ENCODE results near the gene CRYBG3. TPM values are rescaled to one million over a fixed set of nuclear protein-coding genes. Genes with fewer than 3 reads are reported as not detected.
"Not testable (repeated sequence)": the region's sequence is repeated elsewhere in the genome, so short reads cannot be mapped to it uniquely, and the experiment has no call there.

The CRYBG3 gene
- total RNA-seq, 2 experiments from 2014 or later: 5.1 to 5.2 TPM

- POLR2A ChIA-PET: no interaction called here
- CTCF ChIA-PET: no interaction called here
These were observed 9.3 kb downstream of the CRYBG3 start for GRCh38 chr3:97831140-97831539.

DNA sequence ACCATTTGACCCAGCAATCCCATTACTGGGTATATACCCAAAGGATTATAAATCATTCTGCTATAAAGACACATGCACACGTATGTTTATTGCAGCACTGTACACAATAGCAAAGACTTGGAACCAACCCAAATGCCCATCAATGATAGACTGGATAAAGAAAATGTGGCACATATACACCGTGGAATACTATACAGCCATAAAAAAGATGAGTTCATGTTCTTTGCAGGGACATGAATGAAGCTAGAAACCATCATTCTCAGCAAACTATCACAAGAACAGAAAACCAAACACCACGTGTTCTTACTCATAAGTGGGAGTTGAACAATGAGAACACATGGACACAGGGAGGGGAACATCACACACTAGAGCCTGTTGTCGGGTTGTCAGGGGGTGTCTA is 11.4 kb downstream of the CRYBG3 start:
- CTCF ChIA-PET, POLR2A ChIA-PET: not testable (repeated sequence)

DNA sequence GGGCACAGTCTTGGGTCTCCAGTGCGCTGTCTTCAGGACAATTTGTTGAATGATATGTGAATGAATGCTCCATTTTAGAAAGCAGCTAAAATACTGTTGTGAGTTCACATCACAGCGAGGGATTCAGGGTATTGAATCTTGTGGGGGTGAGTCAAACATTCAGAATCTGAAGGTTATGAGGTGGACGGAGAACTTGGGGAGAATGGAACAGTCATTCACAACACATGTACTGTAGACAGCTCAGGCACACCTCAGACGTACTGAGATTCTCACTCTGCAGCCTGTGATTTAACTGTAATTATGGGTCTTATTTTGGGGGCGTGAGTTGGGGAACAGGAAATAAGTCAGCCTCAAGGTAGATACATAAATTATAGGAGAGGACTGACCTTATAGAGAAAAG is 13.9 kb downstream of the CRYBG3 start:
- POLR2A ChIA-PET: no interaction called here
- CTCF ChIA-PET: no interaction called here

DNA sequence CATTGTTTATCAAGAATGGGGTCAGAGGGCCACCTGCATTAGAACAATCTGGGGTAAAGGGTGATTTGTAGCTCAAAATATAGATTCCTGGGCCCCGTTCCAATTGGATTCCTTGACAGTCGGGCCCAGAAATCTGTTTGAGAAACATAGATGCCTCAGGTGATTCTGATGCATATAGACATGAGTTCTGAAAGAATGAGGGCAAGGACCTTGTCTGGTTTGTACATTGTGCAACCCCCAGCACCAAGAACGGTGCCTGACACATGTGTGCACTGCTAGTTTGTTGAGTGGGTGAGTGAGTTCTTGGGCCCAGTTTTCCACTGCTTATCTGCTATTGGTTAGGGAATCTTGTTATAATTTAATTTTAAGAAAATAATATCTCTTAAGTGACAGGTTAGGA is 16.6 kb downstream of the CRYBG3 start:
- ChIA-PET CTCF (interaction anchor here (0.7 kb wide), 2 partner anchors 17 to 108 kb away, joined by 3 read pairs; partner anchors contain the start of gene CRYBG3), POLR2A (no interaction called here)

- POLR2A ChIA-PET: no interaction called here
- CTCF ChIA-PET: no interaction called here
These were observed 18.1 kb downstream of the CRYBG3 start for GRCh38 chr3:97839944-97840343.

DNA sequence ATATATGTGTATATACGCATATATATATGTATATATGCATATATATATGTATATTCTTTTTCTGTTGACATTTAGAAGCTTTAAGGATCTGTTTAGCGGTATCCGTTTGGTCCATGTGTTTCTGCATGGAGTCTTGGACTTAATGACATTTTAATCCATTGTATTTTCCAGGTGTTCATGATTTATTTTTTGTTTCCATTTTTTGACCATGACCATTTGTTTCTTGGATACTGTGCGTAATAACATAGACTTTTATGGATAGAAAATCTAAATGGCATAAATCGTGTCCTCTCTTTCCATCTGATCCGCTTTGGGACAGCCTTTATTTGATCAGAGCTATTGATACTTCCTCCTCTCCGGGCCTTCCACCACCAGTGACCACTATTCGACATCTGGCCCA is 19.5 kb downstream of the CRYBG3 start:
- CTCF ChIA-PET: no interaction called here
- POLR2A ChIA-PET: no interaction called here

GRCh38 chr3:97841956-97842355 is 20.1 kb downstream of the CRYBG3 start:
- ChIA-PET POLR2A (no interaction called here), CTCF (no interaction called here)

- POLR2A ChIA-PET: no interaction called here
- CTCF ChIA-PET: no interaction called here
These were observed 27.0 kb downstream of the CRYBG3 start for GRCh38 chr3:97848779-97849178.

GRCh38 chr3:97857401-97857800 is 35.6 kb downstream of the CRYBG3 start:
- CTCF ChIA-PET: no interaction called here
- POLR2A ChIA-PET: no interaction called here

DNA sequence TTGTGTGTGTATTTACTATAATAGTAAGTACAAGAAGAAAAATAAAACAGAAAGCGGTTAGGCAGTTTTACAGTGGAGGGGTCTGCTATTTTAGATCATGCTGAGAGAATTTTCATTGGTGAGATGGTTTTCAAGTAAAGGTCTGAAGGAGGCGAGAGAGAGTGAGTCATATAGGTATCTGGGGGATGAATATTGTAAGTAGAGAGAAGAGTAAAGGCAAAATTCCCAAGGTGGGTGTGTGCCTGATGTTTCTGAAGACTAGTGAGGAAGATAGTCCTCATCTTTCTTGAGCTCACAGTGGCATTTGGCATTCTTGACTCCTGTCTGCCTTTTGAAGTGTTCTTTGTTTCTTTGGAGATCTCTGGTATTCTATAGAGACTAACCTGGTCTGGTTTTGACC is 38.6 kb downstream of the CRYBG3 start:
- CTCF ChIA-PET: no interaction called here
- POLR2A ChIA-PET: no interaction called here

- ChIA-PET POLR2A (no interaction called here), CTCF (no interaction called here)
These were observed 40.8 kb downstream of the CRYBG3 start for GRCh38 chr3:97862582-97862981.

GRCh38 chr3:97863031-97863430 is 41.2 kb downstream of the CRYBG3 start:
- ChIA-PET CTCF (no interaction called here), POLR2A (no interaction called here)

- ChIA-PET CTCF (no interaction called here), POLR2A (no interaction called here)
These were observed 42.0 kb downstream of the CRYBG3 start for GRCh38 chr3:97863775-97864174.

- CTCF ChIA-PET: no interaction called here
- POLR2A ChIA-PET: no interaction called here
These were observed 49.4 kb downstream of the CRYBG3 start for GRCh38 chr3:97871186-97871585.

- POLR2A ChIA-PET: no interaction called here
- CTCF ChIA-PET: no interaction called here
These were observed 50.2 kb downstream of the CRYBG3 start for GRCh38 chr3:97871801-97872524.

- CTCF ChIA-PET: no interaction called here
- POLR2A ChIA-PET: no interaction called here
These were observed 50.8 kb downstream of the CRYBG3 start for GRCh38 chr3:97872525-97873042.

- ChIA-PET CTCF (no interaction called here), POLR2A (no interaction called here)
These were observed 58.5 kb downstream of the CRYBG3 start for GRCh38 chr3:97880267-97880666.

DNA sequence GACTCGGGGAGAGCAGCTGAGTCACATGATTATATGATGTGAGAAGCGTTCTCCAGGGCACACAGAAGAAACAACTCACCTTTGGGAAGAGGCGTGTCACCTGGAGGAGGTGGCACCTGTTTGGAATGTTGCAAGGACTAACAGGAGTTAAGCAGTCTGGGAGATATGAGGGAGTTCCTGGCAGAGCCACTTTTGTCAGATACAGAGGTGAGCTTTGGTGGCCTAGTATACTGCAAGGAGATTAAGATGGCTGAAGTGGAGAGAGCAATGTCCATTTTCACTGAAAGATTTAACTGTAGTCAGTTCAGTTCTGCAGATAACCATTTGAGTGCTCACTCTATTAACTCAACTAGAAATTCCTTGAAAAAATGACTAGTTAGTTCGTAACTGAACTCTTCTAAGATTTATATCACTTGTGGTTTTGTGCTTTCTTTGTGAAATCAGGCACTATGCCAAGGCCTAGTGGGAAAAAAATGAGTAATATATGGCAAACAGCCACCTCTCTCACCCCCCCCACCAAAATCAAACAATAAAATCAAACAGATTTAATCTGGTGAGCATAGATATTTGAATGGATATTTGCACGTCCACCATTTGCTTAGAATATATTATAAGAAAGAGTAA is 61.3 kb downstream of the CRYBG3 start:
- POLR2A ChIA-PET: no interaction called here
- CTCF ChIA-PET: no interaction called here

GRCh38 chr3:97883736-97884135 is 61.9 kb downstream of the CRYBG3 start:
- POLR2A ChIA-PET: no interaction called here
- CTCF ChIA-PET: no interaction called here

- CTCF ChIA-PET: no interaction called here
- POLR2A ChIA-PET: no interaction called here
These were observed 62.8 kb downstream of the CRYBG3 start for GRCh38 chr3:97884586-97885123.

- ChIA-PET POLR2A (interaction anchor here (0.7 kb wide), 1 partner anchor 1026 kb away, joined by 3 read pairs; no protein-coding TSS in a partner anchor), CTCF (no interaction called here)
These were observed 64.4 kb downstream of the CRYBG3 start for GRCh38 chr3:97885931-97886824.

All from activated CD8-positive, alpha-beta memory T cell treated with anti-CD3 and anti-CD28 coated beads for 36 hours (primary cell).